CD4-positive, alpha-beta T cell treated with Interleukin-6 for 4 hours (primary cell): ENCODE results near the gene SOX18.

Experiments used
- DNase-seq: peaks from one replicate; pipeline ENCODE4 v3.0.0-alpha.2; 2020; ENCODE audit warnings: mixed read lengths

SOX18 gene

DNA sequence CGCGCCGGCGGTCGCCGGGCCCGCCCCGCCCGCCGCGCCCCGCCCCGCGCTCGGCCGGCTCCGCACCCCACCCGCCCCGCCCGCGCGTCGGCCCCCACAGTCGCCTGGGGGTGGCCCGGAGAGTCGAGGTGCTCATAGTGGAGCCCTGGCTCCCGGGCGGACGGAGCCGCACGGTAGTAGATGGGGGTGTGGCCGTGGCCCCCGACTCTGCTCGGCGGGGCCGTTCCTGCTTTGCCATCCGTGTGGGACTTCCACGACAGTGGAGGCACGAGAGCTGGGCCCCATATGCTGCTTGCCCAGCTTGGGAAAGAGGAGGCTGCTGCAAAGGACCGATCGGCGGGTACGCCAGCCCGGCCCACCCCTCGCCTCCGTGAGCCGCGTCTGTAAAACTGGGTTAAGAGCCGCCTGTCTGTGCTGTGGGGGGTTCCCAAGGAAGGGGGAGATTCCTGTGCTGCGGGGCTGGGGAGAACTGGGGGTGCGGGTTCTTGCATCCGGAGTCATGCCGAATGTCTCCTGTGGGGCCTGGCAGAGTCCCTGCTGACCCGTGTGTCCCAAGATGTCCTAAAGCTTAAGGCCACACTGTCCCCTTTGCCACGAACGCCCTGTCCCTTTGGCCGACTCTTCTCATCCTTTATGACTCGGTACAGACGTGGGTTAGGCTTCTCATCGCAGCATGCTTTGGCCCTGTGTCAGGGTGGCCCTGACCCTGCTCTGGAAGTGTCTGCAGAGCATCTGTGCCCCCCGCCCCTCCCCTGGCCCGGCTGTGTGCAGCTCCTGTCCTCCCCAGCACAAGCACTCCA is 30.8 kb upstream of the SOX18 start, which contains the start of gene OPRL1:
Gene OPRL1 (plus strand): TSS at position 70 of the 800 bp plus-strand sequence. CDS start 12,639 bp downstream, outside the sequence.
- DNase-seq: no peak

DNA sequence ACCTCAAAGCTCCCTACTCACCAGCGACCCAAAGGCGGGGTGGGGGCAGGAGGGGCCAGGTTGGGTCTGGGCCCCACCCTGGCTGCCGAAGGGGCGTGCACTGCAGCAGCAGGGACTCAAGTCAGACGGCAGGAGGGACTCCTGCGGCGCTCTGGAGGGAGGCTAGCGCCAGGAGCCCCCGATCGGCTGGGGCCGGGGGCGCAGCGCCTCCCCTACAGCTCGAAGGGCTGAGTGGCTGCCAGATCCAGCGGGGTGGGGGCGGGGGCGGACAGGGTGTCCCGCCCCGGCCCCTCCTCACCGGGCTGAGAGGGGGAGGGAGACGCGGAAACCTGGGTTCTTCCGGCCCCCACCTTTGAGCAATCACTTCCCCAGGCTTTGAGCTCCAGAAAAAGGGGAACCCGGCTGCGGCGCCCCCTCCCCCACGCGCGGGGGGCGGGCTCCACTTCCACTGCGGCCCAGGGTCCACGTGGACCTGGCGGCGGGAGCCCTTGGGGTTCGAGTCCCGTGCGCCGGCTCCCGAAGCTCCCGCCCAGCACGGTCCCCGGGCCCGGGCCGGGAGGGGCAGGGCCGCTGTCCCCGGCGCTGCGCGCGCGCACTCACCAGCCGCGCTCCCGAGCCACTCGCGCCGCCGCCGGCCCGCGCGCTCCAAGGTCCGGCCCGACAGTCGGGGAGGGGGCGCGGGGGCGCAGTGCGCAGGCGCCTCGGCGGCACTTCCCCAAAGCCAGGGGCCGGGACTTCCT is 30.0 kb upstream of the SOX18 start, which contains the start of gene RGS19:
Gene RGS19 (minus strand): TSS at position 246 of the 740 bp plus-strand sequence. CDS start 2,632 bp downstream, outside the sequence.
- DNase-seq: peak; percentile 85

DNA sequence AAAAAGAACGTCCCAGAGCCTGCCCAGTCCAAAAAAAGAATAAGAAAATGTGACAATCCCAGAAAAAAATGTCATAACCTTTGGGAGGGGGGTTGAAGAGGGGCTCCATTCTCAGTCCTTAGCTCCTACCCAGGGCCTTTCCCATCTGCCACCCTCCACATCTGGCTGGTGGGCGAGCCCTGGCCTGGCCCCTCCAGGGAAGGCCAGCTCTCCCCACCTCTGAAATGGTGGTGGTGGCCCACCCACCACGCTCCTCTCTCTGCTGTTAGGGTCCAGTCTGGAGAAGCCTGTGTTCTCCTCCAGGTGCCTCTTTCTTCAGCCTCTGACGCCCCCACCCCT is 29.5 kb upstream of the SOX18 start:
- DNase-seq: no peak

DNA sequence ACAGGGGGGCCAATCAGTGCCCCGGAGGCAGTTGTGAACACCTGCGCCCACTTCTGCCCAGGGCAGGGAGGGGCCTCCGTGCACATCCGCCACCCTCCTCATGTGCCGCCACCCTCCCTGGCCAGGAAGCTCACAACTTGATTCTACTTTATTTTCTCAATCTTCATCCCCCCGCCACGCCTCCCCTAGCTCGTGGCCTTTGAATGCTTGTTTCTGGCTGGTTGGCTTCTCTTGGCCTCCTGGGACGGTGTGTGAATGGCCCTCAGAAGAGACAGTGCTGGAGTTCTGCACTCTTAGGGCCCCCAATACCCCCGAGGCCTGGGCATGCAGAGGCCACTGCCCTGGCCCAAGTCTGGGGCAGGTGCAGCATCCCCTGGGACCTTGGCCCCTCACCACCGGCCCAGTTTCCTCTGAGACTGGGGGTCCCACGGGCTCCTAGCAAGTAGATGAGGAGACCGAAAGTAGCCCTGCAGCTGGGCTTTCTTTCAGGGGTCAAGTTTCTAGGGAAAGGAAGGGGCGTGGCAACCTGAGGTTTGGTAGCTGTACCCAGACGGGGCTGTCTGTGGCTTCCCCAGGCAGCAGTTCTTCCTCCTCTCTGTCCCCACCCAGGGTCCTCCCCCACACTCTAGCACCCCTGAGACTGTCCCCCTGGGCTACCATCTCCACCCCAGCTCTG is 28.6 kb upstream of the SOX18 start:
- peak; percentile 78 for DNase-seq

DNA sequence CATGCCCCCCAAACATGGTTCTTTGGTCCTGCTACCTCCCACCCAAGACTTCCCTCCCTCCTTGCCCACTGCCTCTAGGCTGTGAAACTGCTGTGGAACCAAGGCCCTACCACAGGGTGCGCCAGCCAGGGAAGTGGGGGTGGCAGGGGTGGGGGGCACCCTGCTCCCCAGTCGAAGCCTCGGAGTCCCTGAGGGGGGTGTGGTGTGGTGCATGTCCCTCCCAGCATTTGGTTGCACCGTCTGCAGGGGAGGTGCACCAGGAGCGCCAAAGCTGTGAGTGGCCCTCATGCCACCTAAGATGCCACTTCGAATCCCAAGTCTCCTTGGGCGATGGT is 28.1 kb upstream of the SOX18 start:
- DNase-seq: no peak

DNA sequence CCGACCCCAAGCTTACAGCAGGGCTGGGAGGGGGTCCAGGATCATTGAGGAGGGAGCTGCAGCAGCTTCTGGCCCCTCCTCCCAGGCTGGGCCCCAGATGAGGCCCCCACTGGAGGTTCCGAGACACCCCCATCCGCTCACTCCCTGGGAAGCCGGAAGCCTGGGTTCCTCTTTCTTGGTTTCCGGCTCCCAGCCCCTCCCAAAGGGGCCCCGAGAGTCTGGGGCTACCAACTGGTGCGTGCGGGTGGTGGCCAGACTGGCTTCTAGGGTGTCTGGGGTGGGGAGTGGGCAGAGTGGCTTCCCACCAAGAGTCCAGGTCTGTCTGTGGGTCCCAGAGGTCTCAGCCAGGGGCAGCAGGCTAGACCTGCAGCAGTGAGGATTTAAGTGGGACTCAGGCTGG is 27.7 kb upstream of the SOX18 start:
- peak; percentile 64 for DNase-seq

DNA sequence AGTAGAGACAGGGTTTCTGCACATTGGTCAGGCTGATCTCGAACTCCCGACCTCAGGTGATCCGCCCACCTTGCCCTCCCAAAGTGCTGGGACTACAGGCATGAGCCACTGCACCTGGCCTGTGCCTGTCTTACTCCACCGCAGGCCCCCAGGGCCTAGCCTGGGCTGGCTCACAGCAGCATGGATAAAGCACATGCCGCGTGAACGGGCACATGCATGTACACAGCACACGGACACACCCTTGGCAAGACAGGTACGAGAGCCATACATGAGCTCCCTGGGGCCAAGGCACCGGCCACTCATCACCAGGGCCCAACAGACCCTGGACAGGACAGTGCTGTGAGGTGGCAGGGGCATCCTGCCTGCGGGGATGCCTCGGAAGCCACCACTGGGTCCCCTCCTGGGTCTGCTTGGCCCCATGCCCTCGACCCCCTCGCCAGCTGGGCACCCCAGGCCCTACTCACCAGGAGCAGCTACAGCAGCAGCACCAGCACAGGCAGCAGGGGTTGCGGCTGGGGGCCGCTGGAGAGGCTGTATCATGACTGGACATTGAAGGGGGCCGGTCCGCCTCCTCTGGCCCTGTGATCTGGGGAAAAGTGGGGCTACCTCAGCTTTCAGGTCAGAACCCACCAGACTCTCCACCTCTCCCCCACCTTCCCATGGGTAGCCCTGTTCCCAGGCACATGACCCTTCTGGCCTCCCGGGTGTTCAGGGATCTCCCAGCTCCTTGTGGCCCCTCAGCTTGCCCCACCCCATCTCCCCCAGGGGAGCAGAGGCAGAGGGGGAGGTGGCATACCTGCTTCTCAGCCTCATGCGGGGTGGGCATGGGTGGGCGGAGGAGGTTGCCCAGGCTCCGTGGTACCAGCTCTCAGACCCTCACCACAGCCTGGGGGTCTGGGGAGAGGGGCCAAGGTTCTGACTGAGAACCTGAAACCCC is 26.9 kb upstream of the SOX18 start:
- DNase-seq: no peak

DNA sequence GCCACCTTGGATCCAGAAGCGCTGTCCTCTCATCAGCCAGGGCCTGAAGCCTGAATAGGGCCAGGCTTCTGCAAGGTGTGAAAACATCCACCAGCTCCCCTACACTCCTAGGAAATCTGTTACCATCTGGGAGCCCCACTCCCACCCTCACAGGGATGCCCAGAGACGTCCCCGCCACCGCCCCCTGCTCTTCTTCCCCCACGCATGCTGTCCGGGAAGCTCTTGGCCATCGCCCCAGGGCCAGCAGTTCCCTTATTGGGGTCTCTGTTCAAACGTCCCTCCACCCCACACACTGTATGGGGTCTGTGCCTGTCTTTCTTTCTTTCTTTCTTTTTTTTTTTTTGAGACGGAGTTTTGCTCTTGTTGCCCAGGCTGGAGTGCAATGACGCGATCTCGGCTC is 26.1 kb upstream of the SOX18 start:
- no peak for DNase-seq

DNA sequence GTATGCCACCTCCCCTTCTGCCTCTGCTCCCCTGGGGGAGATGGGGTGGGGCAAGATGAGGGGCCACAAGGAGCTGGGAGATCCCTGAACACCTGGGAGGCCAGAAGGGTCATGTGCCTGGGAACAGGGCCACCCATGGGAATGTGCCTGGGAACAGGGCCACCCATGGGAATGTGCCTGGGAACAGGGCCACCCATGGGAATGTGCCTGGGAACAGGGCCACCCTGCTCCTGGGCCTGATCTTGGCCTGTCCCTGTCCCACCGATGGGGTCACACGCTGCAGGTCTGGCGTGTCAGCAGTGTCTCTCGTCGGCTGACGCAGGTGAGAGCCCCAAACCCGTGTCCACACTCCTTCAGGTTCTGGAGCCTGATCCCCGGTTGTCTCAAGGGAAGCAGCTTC is 25.5 kb upstream of the SOX18 start:
- no peak for DNase-seq

DNA sequence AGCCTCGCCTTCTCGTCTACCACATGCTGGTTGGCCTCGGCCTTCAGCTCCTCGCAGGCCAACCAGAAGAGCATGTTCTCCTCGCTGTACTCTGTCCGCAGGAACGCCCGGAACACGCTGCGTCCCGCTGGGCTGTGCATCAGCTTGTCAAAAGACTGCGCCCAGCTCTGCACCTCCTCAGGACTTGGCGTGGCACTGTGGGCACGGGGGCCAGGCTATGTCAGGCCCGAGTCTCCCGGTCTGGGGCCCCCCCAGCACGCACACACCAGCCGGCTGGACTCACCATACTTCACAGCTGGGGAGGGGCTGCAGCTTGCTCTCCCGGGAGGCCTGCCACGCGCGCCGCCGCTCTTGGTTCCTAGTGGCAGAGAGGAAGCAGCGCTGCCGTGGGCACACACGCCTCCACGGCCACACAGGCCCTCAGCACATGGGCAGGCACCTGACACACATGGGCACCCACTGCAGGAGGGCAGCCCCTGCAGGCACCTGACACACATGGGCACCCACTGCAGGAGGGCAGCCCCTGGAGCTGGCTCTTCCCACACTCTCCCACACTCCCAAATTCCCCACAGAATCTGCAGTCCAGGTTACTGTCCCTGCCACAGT is 24.8 kb upstream of the SOX18 start:
- DNase-seq: no peak

DNA sequence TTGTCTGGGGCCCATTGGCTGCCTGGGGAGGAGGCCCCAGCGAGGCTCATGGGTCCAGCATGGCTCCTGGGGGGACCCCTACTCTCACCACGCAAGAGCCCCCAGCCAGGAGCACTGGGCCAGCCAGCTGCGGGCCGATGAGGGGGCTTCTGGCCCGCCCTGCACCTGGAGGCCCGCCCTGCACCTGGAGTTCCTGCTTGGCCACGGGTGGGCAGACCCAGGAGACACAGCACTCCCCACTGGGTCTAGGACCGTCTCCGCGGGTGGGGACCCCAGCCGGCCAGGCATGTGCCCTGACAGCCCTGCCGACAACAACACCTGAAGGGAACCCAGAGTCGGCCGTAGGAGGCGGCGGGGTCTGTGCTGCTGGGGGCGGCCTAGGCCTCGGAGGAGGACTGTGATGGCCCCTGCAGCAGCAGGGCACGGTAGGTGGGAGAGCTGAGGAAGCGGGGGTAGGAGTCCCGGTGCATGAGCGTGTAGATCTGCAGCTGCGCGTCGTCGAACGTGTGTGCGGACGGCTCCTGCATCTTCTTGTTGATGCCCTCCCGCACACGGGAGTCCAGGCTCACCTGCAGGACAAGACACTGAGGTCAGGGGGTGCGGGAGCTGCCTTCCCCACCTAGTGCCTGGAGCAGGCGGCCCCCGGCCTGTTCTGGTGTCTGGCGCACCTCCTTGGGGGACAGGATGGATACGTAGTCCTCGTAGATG is 24.2 kb upstream of the SOX18 start:
- no peak for DNase-seq

DNA sequence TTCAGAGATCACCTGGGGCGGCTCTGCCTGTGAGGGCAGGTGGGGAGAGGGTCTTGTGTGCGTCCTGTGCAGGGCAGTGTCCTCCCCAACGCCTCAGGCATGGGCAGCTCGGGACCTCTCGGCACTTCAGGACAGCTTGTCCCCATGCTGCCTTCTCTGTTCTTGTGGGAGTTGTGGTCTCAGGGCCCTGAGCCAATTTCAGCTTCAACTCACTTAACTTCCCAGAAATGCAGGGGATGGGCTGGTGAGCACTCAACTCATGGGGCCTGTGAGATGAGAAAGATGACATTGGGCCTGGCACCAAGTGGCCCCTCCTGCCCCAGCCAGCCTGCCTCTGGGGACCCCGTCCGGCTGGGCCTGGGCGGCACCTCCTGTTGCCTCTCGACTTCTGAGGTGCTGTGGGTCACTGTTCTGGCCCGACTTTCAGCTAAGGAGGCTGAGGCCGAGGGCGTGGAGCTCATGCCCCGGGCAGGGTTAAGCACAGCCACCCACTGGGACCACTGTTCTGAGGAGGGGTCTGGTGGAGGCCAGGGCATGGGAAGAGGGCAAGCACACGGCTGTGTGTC is 23.1 kb upstream of the SOX18 start:
- no peak for DNase-seq

DNA sequence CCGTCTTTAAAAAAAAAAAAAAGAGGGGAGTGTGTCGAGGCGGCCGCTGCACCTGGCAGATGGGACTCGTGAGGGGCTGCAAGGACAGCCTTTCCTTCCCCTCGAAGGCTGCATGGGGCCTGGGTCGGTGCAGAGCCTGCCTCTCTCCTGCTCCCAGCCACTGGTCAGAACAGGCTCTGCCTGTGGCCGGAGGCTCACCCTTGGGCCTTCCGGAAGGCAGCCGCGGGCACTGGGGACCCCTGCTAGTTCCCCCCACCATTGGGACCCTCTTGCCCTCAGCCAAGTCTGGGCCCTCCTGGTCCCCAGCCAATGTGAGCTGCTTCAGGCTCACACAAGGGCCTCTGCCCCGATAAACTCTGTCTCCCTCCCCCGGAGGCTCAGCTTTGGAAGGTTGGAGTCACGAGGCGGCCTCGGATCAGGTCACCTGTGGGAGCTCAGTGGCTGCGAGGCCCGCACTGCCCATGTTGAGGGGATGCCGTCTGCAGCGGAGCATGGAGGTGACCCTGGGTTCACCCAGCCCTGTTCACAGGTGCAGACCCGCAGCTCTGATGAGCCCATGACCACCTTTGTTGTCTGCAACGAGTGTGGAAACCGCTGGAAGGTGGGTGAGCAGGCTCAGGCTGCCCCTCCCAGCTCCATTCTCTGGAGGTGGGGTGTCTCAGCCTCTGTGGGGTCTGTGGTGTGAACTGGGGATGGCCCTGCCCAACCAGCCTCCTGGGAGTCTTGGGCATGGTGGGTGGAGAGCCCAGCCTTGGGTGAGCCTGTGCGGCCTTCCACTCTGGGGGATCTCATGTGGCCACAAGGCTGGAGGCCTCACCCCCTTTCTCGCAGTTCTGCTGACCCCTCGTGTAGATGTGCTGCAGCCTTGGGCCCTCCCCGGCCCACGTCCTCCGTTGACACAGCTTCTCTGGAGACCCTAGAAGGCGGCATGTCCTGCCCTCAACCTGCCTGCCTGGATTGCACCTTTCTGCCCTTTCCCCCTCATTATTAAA is 22.2 kb upstream of the SOX18 start:
- DNase-seq: no peak

DNA sequence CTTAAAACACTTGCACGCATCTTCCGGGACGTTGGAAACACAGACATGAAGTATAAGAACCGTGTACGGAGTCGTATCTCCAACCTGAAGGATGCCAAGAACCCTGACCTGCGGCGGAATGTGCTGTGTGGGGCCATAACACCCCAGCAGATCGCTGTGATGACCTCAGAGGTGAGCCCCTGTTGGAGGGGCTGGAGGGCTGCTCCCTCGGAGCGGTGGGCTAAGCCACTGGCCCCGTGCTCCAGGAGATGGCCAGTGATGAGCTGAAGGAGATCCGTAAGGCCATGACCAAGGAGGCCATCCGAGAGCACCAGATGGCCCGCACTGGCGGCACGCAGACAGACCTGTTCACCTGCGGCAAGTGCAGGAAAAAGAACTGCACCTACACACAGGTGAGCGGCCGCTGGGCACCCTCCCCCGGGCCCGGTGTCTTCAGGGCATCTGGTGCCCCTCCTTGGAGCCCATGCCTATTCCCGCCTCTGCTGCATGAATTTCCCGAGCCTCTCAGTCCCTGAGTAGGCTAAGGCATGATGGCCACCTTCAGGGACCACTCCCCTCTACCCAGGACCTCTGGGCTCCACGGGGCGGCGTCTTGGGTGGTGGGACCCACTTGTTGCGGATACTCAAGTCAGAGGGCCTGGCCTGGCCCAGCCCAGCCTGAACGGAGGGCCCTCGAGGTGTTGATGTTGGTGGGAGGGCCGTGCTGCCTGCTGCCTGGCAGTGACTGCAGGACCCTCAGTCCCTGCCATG is 21.0 kb upstream of the SOX18 start:
- DNase-seq: no peak

DNA sequence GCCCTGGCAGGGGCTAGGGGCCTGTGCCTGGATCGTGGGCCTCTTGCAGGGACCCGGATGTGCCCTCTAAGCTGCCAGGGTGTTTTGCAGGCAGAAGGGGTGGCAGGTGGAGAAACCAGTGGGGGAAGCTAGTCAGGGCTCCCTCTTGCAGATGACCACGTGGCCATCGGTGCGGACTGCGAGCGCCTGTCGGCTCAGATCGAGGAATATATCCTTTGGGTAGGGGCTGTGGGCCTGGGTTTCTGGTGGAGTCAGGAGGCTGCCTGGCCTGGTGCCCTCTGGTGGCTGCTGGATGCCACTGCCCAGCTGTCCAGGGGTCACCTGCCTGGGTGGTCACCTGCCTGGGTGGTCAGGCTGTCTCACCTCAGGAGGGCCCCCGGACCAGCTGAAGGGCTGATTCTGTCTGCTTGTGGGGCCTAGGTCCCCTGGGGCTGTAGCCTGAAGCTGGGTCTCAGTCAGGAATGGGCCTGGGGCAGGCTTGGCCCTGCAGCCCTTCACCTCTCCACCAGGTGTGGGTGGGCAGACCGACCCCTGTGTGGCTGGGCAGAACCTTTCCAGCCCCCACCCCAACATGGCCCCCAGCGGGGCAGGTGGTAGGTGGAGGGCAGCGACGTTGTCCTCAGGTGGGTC is 20.3 kb upstream of the SOX18 start:
- peak; percentile 40 for DNase-seq

DNA sequence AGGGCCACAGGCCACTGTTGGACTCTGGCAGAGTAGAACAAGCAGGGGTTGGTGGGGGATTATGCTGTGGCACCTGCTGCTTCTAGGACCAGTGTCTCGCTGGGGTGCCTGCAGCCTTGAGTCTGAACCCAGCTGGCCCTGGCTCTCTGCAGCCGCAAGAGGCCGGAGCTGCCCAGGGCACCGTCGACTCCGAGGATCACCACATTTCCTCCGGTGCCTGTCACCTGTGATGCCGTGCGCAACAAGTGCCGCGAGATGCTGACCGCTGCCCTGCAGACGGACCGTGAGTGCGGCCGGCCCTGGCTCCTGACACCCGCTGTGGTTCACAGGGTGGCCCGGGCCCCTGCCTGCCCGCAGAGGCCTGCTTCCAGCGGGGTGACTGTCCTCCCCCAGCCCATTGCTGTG is 19.8 kb upstream of the SOX18 start:
- DNase-seq: no peak

DNA sequence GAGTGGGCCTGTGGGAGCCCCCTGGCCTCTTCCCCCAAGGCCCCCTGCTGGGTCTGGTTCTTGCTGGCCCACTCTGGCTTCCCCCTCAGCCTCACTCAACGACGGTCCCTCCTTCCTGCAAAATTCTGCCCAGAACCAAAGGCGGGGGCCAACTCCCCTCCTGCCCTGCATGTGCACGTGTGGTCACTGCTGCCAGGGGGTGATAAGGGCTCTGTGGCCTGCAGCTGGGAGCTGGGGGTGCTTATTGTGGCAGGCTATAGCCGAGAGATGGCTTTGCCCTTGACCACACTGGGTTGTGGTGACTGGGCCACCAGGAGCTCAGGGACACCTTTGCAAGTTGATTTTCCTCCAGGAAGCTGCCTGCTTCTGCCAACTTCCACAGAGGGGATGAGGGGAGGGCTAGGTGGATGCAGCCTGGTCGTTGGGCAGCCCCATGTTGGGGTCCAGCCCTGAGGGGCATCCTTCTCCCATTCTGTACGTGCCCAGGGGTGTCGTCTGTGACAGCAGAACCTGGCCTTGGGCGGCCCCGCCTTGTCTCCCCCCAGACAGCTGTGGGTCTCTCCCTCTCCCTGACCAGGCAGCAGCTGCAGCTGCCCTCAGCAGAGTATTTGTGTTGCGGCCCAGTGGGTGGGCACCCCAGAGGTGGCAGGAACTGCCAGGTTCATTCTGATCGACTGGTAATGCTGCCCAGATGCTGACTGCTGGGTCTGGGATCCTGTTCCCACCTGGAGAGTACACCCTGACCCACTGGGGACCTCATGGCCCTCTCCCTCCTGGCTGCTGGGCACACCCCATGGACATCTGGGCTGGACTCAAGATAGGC is 19.2 kb upstream of the SOX18 start:
- DNase-seq: peak; percentile 1
